DND-41 (cell line): ENCODE results near the gene CERK.

Experiments used
- ATAC-seq: fragments of 200-7000 bp; cut with Tn5 transposase; 3 replicates; pipeline ENCODE4 v1.9.1; 2021; ENCODE audit warnings: low read depth; ENCODE audit not compliant: insufficient read depth
- DNase-seq: peaks from one replicate; pipeline ENCODE4 v3.0.0-alpha.2; 2020
- H2AFZ ChIP-seq: 2 replicates; pipeline ENCODE4 v1.6.0; 2012; ENCODE audit warnings: low read depth, low read length
- H3K27ac ChIP-seq: 2 replicates; pipeline ENCODE4 v1.5.1; 2012; ENCODE audit warnings: low read length, inconsistent platforms
- H3K27me3 ChIP-seq: fragments of 200-600 bp; sonication (generic); 2 replicates; pipeline ENCODE4 v1.6.0; 2012; ENCODE audit warnings: low read length, mild to moderate bottlenecking, inconsistent platforms; ENCODE audit not compliant: insufficient read depth, poor library complexity
- H3K36me3 ChIP-seq: 2 replicates; pipeline ENCODE4 v1.5.1; 2012; ENCODE audit warnings: low read length, inconsistent platforms; ENCODE audit not compliant: insufficient read depth
- H3K4me1 ChIP-seq: 2 replicates; pipeline ENCODE4 v1.5.1; 2012; ENCODE audit warnings: mild to moderate bottlenecking, low read length; ENCODE audit not compliant: insufficient read depth
- H3K4me2 ChIP-seq: 2 replicates; pipeline ENCODE4 v1.6.0; 2012; ENCODE audit warnings: mild to moderate bottlenecking, moderate library complexity, low read length, inconsistent platforms; ENCODE audit not compliant: insufficient read depth
- H3K4me3 ChIP-seq, 2 experiments: fragments of 200-600 bp in 1 of 2; shearing (Covaris generic) in 1 of 2; 2 replicates each; pipeline ENCODE4 v1.5.1; 2012 to 2016; ENCODE audit warnings: inconsistent platforms in 2 of 2, low read length in 2 of 2, mild to moderate bottlenecking in 2 of 2, low read depth in 1 of 2, moderate library complexity in 1 of 2
- H3K79me2 ChIP-seq: 2 replicates; pipeline ENCODE4 v1.6.0; 2012; ENCODE audit warnings: low read length, inconsistent platforms; ENCODE audit not compliant: insufficient read depth
- H3K9ac ChIP-seq: 2 replicates; pipeline ENCODE4 v1.6.0; 2012; ENCODE audit warnings: low read depth, mild to moderate bottlenecking, inconsistent platforms, low read length, moderate library complexity
- H3K9me3 ChIP-seq: 2 replicates; pipeline ENCODE4 v1.5.1; 2012; ENCODE audit warnings: low read length, moderate library complexity, mild to moderate bottlenecking, inconsistent platforms; ENCODE audit not compliant: insufficient read depth, severe bottlenecking
- H4K20me1 ChIP-seq: 2 replicates; pipeline ENCODE4 v1.6.0; 2012; ENCODE audit warnings: low read length; ENCODE audit not compliant: insufficient read depth
- CTCF ChIP-seq: IDR thresholded peaks from 2 replicates; pipeline ENCODE4 v1.5.1; 2012; ENCODE audit warnings: borderline replicate concordance, low read length, moderate library complexity, mild to moderate bottlenecking; ENCODE audit not compliant: poor library complexity, severe bottlenecking; ENCODE audit errors: extremely low read depth
- EZH2 ChIP-seq: IDR thresholded peaks from 3 replicates; pipeline ENCODE4 v1.6.1; 2012; ENCODE audit warnings: borderline replicate concordance, low read depth, mild to moderate bottlenecking, moderate library complexity, low read length, inconsistent platforms; ENCODE audit not compliant: severe bottlenecking

Gene CERK

GRCh38 chr22:46657655-46657953 lies 80.4 kb downstream of the CERK start:
- DNase-seq (no peak), ATAC-seq (no peak)
- Histone ChIP-seq H3K27ac (no peak overlapping the region), H3K4me2 (no peak overlapping the region), H3K9ac (no peak overlapping the region), H4K20me1 (peaks cover 90% of the 10 kb centered on the region), H3K9me3 (no peaks in the 10 kb centered on the region), H3K4me1 (no peaks in the 10 kb centered on the region), H3K79me2 (peaks cover 88% of the 10 kb centered on the region), H2AFZ (no peak overlapping the region), H3K36me3 (peaks cover 94% of the 10 kb centered on the region), H3K27me3 (no peaks in the 10 kb centered on the region), H3K4me3 (no peak overlapping the region)
- TF ChIP-seq CTCF (no peak), EZH2 (no peak)

GRCh38 chr22:46656856-46657654 lies 81.0 kb downstream of the CERK start:
- peaks cover 94% of the 10 kb centered on the region for H3K36me3 ChIP-seq
- ATAC-seq (no peak), DNase-seq (no peak)
- H3K27me3 ChIP-seq = no peaks in the 10 kb centered on the region
- no peak overlapping the region for H3K4me2 ChIP-seq
- H3K27ac ChIP-seq = peak overlapping the region; percentile 48
- no peaks in the 10 kb centered on the region for H3K9me3 ChIP-seq
- no peak overlapping the region for H3K4me3 ChIP-seq
- no peak for TF ChIP-seq EZH2
- TF ChIP-seq CTCF = no peak
- no peak overlapping the region for H3K9ac ChIP-seq
- H2AFZ ChIP-seq = no peak overlapping the region
- H3K79me2 ChIP-seq = peaks cover 91% of the 10 kb centered on the region
- peaks cover 95% of the 10 kb centered on the region for H4K20me1 ChIP-seq
- no peaks in the 10 kb centered on the region for H3K4me1 ChIP-seq

GRCh38 chr22:46655861-46656608 lies 82.0 kb downstream of the CERK start:
- no peak overlapping the region for H3K9ac ChIP-seq
- H3K79me2 ChIP-seq = peaks cover 94% of the 10 kb centered on the region
- no peak overlapping the region for H3K4me2 ChIP-seq
- peaks cover 96% of the 10 kb centered on the region for H4K20me1 ChIP-seq
- no peaks in the 10 kb centered on the region for H3K4me1 ChIP-seq
- no peak for ATAC-seq
- no peak overlapping the region for H3K4me3 ChIP-seq
- no peak for DNase-seq
- H3K9me3 ChIP-seq = no peaks in the 10 kb centered on the region
- H3K27me3 ChIP-seq = no peaks in the 10 kb centered on the region
- peaks cover 94% of the 10 kb centered on the region for H3K36me3 ChIP-seq
- TF ChIP-seq EZH2 (no peak), CTCF (no peak)
- H3K27ac ChIP-seq = peak overlapping the region; percentile 48
- H2AFZ ChIP-seq = no peak overlapping the region
